GM18502 (cell line): ENCODE data around the gene TPST2.

ENCODE experiments used
- ATAC-seq: cut with Tn5 transposase; IDR thresholded peaks from one replicate; pipeline ENCODE4 v1.9.1; 2021; ENCODE audit warnings: mild to moderate bottlenecking; ENCODE audit not compliant: unreplicated experiment, poor library complexity

TPST2 gene

GRCh38 chr22:26612652-26613051, 22.7 kb upstream of the TPST2 start:
- no peak for ATAC-seq

DNA sequence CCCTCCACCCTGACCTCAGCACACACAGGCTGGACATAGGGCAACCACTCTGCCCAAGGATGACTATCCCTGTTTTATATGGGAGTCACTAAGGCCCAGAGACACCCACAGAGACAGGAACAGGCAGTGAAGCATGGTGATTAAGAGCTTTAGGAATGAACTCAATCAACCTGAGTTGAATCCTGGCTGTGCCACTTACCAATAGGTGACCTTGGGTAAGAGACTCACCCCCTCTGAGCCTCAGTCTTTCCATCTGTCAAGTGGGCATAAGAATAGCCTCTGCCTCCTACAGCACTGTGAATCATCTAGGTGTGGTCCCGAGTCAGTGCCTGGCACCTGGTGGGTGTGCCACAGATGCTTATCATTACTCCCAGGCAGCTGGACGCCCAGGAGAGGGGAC, 21.1 kb upstream of the TPST2 start:
- ATAC-seq: no peak

GRCh38 chr22:26610072-26610958, 20.4 kb upstream of the TPST2 start:
- peak; percentile 82 for ATAC-seq

GRCh38 chr22:26609287-26609686, 19.4 kb upstream of the TPST2 start:
- no peak for ATAC-seq

DNA sequence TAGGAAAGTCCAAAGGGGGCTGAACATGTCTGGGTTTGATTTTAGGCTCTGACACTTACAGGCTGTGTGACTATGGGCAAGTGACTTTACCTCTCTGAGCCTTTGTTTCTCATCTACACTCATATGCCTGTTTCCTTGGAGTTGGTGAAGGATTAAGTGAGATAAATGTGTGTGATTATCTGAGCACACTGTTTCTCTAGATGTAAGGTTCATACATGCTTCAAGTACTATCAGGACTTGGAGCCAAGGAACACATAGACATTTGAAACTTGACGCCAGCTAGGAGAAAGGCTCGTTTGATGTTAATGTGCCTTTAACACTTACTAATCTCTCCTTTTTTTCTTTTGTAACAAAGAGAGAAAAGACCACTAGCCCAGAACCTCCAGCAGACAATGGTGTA, 18.2 kb upstream of the TPST2 start:
- ATAC-seq: no peak

DNA sequence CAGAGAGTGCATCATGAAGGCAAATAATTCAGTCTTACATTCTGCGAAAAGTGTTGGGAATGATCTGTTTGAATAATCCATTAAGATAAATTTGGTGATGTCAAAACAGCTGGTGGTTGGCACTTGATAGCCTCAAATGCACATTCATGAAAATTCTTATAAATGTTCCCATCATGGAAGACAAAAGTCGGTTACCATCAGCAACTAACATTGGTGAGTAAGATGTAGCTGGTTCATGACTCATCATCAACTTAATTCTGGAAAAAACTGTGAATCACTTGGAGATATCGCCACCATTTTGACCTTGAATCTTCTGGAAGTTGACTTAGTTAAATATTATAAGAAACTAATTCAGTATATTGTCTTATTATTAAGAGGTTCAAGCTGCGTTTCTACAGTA, 16.7 kb upstream of the TPST2 start:
- no peak for ATAC-seq

DNA sequence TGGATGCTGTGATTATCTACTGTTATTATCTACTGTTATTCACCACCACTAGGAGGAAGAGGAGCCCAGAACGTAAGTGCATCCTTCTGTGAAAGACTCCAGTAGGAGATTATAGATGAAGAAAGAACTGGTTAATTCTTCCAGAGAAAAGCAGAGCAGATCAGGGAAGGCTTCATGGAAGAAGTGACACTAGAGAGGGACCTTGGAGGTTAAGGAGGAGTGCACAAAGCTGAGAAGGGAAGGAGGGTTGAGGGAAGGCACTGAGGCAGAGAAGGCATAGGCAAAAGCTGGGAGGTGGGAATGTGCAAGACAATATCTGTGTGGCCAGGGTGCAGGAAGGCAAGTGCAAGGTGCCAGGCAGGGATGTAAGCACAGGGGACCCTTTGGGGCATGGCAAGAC, 14.4 kb upstream of the TPST2 start:
- ATAC-seq: no peak

DNA sequence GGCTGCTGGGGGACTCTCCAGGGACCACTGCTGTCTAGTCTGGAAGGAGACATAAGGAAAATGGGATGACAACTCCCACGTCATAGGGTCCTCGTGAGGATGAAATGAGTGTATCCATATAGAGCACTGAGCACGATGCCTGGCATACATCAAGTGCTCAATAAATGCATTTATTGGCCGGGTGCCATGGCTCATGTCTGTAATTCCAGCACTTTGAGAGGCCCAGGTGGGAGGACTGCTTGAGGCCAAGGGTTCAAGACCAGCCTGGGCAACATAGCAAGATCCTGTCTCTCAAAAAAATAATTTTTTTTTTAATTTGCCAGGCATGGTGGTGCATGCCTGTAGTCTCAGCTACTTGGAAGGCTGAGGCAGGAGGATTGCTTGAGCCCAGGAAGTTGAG, 12.2 kb upstream of the TPST2 start:
- no peak for ATAC-seq

DNA sequence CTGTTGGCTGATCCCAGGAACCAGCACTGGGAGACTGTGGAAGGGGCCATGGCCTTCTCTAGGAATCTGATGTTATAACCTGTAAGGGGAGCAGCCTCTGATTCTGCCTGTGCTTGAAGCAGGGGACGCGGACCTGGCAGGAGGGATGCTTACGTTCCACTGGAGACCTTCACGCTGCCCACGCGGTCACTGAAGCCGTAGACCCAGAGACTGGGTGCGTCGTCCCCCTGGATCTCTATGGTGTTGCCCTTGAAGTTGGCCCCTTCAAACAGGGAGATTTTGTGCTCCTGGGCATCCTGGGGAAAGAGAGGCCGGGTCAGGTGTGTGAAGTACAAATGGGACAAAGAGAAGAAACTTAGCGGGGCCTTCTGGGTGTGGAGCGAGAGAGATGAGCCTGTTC, 11.8 kb upstream of the TPST2 start:
- ATAC-seq: no peak

- no peak for ATAC-seq
Observed at GRCh38 chr22:26599505-26599904, 9.6 kb upstream of the TPST2 start.

DNA sequence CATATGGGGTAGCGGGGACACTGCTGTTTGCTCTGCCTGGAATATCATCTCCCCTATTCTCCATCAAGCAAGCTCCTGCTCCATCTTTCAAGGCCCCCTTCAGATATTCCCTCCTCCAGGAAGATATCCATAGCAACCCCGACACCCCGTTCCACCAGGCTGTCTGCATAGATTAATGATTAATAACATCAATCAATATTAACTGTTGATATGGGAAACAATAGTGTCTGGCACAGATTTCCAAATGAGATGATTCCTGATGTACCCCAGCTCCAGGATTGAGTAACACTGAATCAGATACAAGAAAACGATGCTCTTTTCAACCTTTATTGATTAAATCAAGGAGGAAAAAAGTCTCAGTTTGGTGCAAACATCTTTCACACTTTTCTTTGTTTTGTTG, 7.5 kb upstream of the TPST2 start:
- no peak for ATAC-seq

DNA sequence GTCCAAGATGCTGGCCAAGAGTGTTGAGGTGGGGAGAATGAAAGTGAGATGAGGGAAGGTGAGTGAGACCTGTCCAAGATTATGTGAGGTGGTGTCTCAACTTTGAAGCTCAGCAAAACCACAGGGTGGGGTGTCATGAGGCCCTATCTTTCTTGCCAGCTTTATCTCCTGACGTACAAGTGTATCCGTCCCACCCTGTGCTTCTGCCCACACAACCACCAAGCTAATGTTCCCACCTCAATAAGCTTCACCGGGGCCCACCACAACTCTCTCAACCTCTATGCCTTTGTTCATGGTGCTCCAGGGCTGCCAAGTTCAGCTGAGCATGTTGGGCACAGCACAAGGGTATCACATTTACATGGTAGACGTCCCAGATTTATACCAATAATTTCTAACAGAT, 7.1 kb upstream of the TPST2 start:
- ATAC-seq: no peak

DNA sequence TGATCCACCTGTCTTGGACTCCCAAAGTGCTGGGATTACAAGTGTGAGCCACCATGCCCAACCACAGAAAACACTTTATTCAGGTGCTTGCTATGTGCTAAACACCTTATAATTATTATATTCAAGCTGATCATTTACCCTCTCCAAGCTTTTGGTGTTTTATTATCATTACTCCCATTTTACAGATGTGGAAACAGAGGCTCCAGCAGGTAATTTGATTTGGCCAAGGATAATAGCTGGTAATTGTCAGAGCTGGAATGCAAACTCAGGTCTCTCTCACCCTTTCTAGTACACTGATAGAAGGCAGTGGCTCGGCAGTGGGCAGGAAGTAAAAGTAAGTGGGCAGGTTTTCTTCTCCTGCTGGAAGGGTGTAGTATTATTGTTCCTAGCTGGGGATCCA, 3.8 kb upstream of the TPST2 start:
- ATAC-seq: no peak

- ATAC-seq: peak; percentile 58
Observed at GRCh38 chr22:26592421-26592891, 2.5 kb upstream of the TPST2 start.

GRCh38 chr22:26589367-26589844, 526 bp downstream of the TPST2 start:
- ATAC-seq: no peak

GRCh38 chr22:26588729-26589366, 1.1 kb downstream of the TPST2 start:
- no peak for ATAC-seq

DNA sequence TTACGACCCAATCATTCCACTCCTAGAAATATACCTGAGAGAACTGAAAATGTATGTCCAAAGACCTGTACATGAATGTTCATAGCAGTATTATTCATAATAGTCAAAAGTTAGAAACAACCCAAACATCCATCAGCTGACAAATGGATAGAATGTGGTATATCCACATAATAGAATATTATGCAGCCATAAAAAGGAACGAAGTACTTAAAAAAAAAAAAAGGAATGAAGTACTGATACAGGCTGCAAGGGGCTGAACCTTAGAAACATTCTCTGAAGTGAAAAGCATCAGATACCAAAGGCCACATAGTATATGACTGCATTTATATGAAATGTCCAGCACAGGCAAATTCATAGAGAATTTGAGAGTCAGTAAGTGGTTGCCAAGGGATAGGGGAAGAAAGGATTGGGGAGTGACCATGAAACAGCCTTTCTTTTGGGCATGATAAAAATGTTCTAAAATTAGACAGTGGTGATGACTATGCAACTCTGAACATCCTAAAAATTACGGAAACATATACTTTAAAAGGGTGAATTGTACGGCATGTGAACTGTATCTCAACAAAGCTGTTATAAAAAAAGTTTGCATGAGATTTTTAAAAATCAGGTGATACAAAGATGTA, 1.8 kb downstream of the TPST2 start:
- ATAC-seq: no peak

DNA sequence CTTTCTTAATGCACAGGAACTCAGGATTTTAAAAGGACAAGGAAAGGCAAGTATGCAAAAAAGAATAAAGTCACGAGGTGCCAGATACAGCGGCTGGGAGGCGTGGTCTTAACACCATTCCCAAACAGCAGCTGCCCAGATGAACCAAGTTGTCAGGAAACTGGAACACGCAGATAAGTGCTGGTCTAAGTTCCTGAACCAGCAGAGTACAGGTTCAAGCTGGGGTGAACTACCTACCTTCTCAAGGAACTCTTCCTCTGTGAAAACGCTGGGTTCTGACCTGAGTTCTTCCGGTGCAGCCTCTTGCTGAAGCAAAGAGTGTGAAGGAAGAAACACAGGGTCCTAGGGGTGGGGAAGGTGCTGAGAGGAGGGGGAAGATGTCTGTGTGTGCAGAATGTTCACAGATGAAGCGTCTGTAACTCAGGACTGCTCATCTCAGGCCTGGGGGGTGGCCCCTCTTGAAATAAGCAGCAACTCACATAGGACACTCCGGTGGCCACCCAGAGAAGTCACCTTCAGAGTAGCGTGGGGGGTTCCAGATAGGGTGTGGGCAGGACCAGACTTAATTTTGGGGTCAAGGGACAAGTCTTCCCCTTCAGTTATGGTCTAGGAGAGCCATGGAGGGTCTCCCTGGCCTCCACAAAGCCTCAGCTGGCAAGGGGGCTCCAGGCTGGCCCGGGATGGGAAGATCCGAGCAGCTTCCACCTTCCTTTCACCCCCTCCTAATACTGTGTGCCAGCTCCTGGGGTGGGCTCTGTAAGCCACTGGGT, 3.2 kb downstream of the TPST2 start:
- no peak for ATAC-seq

- no peak for ATAC-seq
Observed at GRCh38 chr22:26585104-26585790, 4.7 kb downstream of the TPST2 start.

DNA sequence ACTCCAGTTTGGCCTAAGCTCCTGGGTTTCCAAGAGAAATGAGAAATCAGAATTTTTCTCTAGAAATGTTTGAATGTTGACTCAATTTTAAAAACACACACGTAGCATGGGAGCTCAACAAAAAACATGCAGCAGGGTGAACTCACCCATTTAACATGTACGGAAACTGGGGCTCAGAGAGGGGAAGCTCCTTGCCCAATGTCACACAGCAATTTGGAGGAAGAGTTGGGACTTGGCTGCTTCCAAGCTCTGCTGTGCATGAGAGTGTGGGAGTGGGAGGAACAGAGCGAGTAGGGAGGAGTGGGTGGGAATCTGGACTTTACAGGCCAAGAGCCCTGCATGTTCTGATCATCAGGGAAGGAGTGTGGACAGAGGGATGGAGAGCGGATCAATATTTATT, 5.9 kb downstream of the TPST2 start:
- ATAC-seq: no peak
